NOMO-1 treated with DMSO at 0.1 percent for 48 hours (cell line): ENCODE measurements around the gene MYH7B.

ENCODE experiments used
- DNase-seq: peaks from one replicate; lab custom pipeline; 2025; ENCODE audit not compliant: unreplicated experiment; lab: John Stamatoyannopoulos, UW

The MYH7B gene

DNA sequence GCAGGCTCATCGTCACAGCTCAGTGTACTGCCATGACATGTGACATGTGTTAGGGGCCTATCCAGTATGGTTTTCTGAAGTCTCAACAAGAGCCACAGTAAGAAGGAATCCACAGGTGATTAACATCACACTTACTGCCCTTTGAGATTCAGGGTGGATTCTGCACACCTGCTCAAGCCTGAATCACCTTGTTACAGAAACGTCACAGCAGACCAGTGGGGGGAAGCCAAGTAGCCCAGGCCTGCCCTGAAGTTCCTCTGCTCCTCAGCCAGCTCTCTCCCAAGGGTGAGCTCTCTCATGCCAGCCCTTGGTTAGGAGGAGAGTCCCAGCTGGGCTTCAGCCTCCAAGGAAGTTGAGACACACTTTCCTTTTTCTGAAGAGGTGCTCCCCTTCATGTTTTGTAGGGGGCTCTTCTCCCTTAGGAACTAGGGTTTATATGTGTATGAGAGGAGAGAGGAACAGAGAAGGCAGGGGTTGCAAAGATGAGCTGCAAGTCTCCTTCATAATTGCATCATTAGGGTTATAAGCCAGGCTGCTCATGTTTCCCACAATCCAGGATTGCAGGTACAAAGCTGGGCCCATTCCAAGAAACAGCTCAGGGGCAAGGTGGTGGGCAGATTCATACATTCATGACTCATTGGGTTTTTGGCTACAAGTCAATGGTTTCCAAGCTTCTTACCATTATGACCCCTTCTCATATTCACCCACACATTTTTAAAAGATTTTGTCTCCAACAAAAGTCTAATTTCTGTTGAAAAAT is 11.7 kb upstream of the MYH7B start:
- no peak for DNase-seq

DNA sequence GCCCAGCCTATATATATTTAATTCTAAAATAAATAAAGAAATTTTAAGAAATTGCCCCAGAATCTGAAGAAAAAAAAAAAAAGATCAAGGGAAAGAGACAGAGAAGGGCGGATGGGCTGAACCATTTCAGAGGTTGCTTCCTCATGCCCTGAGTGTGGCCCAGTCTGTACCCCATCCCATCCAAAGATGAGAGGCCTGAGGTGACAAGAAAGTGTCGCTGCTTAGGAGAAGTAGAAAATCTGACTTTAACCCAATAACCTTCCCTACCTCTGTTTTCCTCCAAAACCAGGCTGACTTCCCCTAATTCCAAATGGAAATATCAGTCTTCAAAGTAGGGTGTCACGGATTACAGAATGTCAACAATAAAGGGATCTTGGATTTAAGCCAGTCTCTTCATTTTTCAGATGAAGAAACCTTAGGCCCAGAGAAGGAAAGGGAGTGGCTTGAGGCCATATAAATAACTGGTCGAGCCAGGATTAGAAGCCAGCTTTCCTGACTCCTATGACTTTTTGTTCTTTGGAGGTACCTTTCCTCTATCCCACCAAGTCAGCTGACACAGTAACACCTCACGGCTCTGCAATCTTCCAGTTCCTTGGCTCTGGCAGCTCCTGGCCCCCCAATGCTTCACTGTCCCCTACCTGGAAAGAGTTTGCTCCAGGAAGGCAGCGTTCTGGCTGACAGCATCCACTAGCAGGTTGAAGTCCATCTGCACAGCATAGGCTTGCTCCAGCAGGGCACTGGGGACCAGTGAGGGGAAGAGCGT is 10.2 kb upstream of the MYH7B start:
- no peak for DNase-seq

DNA sequence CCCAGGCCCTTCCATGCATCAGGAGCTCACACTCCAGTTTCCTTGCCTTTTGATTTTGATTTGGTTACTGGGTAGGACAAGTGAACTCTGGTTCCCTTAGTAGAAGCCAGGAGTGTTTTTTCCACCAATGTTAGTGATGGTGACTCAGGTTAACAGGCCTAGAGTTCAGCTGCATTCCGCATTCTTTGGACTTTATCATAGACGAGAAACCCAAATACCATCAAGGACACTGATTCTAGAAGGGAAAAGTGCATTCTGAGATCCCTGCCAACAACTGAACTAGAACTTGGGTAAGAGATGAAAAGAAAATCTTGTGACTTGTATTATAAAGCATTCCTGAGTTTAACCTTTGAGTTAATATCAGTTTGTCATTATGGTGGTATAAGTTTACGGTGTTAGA is 9.0 kb upstream of the MYH7B start:
- DNase-seq = no peak

DNA sequence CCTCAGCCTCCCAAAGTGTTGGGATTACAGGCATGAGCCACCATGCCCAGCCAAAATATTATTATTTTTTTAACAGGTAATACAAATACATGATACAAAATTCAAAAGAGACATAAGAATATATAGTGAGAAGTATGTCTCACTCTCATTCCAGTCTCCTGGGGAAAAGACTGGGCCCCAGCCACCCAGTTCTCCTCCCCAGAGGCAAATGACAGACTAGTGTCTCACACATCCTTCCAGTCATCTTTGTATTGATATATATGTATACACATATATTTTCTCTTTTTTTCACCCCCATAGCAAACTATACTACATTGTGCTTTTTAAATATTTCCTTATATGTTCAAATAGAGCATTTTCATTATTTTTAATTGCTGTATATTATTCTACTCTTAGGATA is 8.3 kb upstream of the MYH7B start:
- no peak for DNase-seq

DNA sequence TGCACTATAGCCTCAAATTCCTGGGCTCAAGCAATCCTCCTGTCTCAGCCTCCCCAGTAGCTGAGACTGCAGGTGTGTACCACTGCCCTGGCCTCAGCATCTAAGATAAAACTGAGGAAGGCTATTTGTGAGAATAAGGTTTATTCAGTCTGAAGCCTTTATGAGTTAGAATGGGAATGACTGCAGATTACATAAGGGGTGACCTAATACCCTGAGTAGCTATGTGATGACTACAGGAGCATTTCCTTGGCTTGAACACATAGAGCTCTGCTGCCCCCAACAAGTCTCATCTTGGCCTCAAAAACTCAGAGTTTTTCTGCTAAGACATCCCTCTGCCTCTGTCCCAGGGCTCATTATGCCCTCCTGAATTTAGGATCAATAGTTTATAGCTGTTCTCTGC is 7.6 kb upstream of the MYH7B start:
- no peak for DNase-seq

DNA sequence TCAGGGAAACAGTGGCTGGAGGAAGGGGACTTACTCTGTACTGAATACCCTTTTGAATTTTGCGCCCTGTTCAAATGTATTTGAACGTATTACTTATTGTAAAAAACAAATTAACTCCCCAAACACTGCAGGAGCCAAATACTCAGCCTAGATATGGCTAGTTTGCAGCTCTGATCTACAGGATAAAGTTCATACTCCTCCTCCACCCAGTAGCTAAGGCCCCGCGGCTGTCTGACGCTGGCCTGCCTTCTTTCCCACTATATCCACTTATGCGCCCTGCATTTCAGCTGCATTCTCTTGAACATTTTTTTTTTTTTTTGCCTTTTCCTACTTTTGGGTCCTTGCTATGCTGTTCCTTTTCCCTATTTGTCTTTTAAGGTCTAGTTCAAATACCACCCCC is 6.5 kb upstream of the MYH7B start:
- DNase-seq = no peak

DNA sequence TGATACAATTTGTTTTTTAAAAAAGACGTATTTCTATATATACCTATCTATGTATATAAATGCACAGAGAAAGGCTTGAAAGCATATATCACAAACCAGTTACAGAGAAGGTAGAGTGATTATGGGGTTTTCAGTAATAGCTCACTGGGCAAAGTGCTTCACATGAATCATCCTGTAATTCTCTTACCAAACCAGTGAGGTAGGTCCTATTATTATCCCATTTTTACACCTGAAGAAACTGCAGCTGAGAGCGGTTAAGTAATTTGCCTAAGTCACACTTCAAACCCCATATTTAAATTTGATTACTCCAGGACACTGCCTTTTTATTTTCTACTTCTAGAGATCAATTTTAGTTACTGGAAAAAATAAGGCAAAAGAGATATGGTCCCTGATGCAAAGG is 4.4 kb upstream of the MYH7B start:
- DNase-seq = no peak

DNA sequence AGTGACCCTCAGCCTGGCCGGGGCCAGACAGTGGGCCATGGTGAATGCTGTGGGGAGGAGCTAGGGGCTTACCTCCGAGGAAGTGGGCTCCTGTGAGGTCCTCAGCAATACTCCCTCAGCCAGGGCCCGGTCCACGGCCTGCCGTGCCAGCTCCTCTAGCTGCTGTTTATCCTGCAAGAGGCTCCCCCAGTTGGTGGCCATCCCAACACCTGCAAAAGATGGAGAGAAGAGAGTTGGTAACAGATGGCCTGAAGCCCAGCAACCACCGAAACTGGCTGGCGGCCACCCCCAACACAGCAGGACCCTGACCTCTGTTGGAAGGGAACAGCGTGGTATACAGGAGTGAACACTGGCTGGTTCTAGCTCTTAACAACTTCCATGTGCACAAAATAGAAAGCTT is 4.0 kb upstream of the MYH7B start:
- DNase-seq = no peak

DNA sequence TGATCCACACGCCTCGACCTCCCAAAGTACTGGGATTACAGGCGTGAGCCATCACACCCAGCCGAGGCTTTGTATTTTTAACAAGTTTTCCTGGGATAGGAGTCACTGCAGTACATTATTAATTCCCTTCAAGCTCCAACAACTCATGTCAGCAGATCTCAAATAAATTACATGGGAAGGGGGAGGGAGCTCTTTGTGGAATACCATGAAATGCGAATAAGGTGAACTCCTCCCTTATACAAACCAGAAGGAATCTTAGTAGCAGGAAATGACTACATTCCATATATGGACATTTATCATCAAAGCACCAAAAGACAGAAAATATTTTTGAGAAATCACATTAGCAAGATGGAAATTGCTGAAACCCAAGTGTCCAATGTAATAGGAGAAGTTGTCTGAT is 3.0 kb upstream of the MYH7B start:
- no peak for DNase-seq

DNA sequence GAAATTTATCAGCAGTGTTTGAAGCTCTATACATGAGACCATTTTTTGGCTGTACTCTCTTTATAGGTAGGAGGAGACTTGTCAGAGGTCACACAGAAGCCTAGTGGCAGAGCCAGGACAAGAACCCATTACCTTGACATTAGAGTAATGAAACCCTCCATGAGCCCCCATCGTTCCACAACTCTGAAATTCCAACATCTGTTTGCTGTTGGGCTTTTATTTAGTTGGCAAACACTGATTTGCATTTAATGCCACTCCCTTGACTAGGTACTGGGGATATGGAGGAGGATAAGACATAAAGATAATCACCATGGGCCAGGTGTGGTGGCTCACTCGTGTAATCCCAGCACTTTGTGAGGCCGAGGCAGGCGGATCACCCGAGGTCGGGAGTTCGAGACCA is 1.7 kb upstream of the MYH7B start:
- no peak for DNase-seq

DNA sequence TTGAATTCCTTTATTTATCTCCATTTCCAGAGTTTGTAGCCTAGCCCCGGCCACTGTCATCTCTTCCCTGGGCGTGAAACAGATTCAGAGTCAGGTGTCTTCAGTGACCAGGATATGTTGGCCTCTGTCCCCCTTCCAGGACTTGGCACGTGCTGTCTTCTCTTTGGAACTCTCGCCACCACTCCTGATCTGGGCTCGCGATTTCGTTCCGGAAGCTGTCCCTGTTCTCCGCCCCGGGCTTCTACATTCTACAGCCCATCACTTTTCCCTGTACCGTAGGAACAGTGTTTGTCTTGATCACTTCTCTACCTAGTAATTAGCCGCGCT is 801 bp upstream of the MYH7B start:
- DNase-seq = peak; percentile 41

DNA sequence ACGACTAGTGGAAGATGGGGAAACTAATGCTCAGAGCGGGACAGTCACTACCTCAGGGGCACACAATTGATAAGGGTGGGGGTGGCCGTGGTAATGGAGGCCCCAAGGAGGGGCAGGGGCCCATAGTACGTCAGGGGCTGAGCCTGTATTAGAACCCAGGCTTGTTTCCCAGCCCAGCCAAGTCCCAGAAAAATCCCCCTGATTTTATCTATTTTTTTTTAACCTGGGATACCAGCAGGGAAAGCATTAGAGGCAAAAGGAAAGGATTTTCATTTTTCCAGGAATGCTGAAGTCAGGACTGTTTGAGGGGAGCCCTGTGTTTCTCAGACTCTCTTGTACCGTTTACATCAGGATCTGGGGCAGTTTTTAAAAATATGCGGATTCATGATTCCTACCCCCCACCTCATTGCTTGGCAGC is 382 bp downstream of the MYH7B start:
- DNase-seq = no peak

DNA sequence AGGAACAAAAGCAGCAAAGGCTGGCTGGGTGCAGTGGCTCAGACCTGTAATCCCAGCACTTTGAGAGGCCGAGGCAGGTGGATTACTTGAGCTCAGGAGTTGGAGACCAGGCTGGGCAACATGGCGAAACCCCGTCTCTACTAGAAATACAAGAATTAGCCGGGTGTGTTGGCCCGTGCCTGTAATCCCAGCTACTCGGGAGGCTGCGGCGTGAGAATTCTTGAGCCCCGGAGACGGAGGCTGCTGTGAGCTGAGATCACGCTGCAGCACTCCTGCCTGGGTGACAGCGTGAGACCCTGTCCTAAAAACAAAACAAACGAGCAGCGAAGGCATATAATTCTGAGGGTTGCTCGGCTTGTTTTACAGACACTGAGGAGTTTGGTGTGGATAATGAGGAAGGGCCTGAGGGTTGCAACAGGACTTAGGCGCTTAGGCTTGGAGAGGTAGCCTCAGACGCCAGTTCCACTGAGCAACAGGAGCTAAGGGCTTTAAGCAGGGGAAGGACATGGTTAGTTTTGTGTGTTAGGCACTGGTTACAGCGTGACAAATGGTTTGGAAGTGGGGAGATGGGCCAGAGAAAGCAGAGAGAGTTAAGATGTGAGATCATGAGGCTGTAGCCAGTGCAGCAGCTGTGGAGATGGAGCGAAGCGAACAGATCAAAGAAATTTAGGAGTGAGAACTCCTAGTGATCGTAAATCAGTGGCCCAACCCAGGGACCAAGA is 1.2 kb downstream of the MYH7B start:
- DNase-seq = no peak

DNA sequence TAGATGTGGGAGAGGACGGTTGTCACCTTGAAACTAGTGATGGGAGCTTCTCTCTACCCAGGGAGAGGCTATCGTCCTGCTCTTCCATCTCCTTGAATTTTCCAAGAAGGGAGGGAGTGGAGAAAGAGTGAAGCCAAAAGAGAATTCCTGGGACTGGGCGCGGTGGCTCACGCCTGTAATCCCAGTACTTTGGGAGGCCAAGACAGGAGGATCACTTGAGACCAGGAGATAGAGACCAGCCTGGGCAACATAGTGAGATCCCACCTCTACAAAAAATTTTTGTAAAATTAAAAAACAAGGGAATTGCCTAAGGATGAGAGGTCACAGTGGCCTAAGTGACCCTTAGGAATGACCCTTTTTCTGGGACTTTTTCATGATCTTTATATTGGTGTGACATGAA is 8.8 kb downstream of the MYH7B start:
- DNase-seq = no peak

DNA sequence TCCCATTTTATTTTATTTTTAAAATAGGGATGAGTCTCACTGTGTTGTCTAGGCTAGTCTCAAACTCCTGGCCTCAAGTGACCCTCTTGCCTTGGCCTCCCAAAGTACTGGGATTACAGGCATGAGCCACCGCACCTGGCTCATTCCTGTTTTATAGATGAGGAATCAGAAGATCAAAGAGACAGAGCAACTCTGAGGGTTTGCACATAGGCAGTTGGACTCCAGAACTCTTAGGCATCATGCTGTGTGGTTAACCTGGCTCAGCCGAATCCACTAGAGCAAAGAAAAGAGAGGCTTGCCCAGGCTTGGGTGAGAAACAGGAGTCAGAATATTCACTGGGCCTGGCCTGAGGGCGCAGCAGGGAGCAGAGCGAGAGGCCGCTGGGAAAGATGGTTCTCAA is 9.4 kb downstream of the MYH7B start:
- no peak for DNase-seq

DNA sequence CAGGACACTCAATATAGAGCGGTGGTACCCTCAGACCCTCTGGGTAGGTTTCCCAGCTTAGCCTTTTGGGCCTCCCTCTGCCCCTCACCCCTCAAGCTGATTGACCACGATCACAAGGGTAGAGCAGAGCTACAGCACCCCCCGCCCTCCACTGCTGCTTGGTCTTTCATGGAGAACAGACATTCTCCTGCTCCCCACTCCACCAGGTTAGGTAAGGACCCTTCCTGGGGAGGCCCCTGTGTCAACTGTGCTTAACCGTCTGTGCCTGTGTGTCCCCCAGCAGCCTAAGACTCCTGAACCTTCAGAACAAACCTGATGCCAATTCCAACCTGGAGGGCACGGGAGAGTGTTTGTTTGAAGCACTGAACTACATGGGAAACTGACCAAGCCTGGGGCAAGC is 11.8 kb downstream of the MYH7B start:
- DNase-seq = no peak

DNA sequence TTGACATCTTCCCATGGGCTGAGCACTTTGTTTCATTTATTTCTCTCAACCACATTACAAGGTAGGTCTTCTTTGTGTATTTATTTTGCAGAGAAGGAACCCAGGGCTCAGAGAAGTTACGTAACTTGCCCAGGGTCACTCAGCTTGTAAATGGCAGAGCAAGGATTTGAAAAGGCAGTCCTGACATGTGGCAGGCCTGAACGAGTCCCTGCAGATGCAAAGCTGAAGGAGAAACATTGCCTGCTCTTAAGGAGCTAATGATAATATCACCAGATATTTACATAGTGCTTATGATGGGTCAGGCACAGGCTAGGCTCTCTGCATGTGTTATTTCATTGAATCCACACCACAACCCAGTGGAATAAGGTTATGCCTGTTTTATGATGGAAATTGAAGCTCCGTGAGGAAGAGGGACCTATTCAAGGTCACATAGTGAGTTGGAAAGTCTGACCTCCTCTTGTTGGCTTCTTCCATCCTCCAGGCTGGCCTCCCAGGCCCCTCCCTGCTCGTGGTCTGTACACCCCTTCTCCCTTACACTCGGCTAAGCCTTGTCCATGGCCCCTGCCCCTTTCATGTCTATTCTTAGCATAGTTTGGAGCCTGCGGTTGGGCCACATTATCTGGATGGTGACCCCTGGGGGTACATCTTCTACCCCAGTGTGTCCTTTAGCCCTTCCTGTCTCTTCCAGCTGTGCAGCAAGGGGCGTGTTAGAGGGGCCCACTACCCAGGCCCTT is 12.5 kb downstream of the MYH7B start:
- DNase-seq = no peak

DNA sequence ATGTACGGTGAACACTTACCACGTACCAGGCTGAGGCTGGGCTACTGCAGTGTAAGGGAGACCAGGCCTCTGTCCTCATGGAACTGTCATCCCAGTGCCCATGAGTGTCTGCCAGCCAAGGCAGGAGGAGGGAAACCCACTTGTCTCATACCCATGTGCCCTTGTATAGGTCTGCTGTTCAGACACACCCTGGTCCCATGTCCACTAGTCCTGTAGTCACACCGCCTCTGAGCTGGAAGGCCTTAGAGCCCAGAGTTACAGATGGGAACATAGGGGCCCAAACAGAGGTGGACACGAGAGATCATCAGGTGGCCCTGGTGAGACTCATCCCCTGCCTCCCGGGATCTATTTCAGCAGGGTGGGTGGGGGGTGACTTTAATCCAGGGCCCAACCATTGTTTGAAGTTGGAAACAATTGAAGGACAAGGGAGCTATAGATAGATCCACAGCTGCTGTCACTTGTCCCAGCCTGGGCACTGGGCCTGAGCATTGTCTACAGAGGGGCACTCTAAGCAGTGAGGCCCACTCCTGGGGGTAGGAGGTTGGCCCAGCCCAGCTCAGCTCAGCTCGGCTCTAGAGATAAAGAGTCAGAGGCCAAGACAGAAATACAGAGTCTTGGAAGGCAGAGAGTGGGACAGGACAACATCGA is 14.6 kb downstream of the MYH7B start:
- no peak for DNase-seq

DNA sequence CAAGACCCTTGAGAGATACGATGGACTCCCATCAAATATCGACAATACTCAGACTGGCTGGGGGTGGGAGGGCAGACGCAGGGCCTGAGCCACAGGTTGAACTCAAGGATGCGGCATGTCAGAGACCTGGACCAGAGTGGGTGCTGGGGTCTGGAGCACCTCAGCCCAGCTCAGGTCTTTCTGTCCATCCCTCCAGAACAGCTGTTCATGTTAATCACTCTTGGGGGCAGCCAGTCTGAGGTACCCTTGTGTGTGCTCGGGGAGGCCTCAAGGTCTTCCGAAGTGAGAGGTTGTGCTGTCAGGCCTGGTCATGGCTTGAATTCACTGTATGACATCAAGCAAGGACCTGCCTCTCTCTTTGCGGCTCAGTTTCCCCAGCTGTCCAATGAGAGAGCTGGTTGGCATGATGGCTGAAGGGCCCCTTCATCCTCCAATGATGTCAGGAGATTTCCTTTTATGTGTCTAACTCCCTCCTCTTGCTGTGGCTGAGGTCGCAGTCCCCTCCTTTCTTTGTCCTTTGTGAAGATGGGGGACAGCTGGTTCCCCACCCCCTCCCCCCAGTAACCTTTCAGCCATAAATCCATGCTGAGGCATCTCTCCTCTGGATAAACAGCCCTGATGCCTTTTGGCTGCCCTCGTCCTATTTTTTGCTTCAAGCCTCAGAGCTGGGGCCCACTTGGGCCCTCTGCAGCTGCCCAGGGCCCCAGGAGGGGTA is 15.3 kb downstream of the MYH7B start:
- no peak for DNase-seq

DNA sequence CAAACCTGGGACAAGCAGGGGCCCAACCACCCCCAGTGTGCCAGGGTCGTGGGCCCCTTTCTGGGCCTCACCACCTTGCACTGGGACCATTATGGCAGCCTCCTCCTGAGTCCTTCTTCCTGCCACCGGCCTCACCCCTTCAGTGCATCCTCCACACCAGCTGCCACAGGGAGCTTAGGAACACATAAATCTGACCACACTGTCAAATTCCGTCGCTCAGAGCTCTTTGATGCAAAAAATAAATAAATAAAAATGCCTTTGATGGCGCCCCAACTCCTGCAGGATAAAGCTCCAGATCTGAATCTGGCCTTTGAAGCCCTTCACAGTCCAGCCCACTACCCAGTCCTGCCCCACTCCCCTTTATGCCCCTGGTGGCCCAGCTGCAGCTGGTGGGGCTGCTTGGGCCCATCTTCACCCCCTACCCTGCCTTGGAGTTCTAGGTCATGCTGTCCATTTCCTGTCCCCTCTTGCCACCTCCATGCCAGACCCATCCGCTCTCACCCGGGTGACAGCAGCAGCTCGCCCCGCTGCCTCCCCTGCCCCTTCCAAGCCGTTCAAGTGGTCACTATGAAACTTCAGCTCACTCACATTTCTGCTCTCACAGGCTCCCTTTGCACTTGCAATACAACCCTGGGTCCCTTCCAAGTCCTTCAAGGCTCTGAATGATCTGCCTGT is 16.0 kb downstream of the MYH7B start:
- DNase-seq = no peak
